Lower leg skin (tissue), 4 donors: ENCODE data around the gene TP53AIP1. TPM values are rescaled to one million over a fixed set of nuclear protein-coding genes. Genes with fewer than 3 reads are reported as not detected.

Experiments
- DNase-seq, 2 donors: peaks; one replicate each; pipeline ENCODE4 v3.0.0-alpha.2; 2019; ENCODE audit warnings: low spot score in 2 of 2
- H3K4me3 ChIP-seq: fragments of 200-600 bp; sonication (generic); 2 replicates; pipeline ENCODE4 v1.5.1; 2017; ENCODE audit warnings: mild to moderate bottlenecking, low read depth; ENCODE audit not compliant: poor library complexity, severe bottlenecking
- CTCF ChIP-seq, 3 donors: fragments of 450-650 bp; IDR thresholded peaks; one replicate each; pipeline ENCODE4 v1.5.1; 2016; ENCODE audit warnings: antibody characterized with exemption in 3 of 3, mild to moderate bottlenecking in 3 of 3, moderate library complexity in 2 of 3
- POLR2A ChIP-seq, 2 donors: fragments of 450-650 bp; IDR thresholded peaks; one replicate each; pipeline ENCODE4 v1.6.1; 2016 to 2017; ENCODE audit warnings: antibody characterized with exemption in 2 of 2, mild to moderate bottlenecking in 1 of 2, moderate library complexity in 1 of 2
- WGBS, 2 donors: methylation state at CpG; one replicate each; pipeline ENCODE4 v1.1.5; 2018; 5-methylcytosine and 5-hydroxymethylcytosine counted together
- intact Hi-C: fragments of 100-400 bp; cut with DNase I; formaldehyde crosslinking; loops from one replicate; pipeline ENCODE4 v1.15.0; 2023; ENCODE audit warnings: low total_unique reads
- total RNA-seq, 4 donors: library from RNA; depleted of rRNA; stranded (reverse); fragments of >200 nt; gene quantifications; one replicate each; pipeline ENCODE4 v1.1.0, GENCODE V29; 2016

Gene TP53AIP1
- total RNA-seq, 4 donors from 2014 or later, result 9.2 to 17.3 (median 16.2) TPM

GRCh38 chr11:128919216-128919615, 23.5 kb downstream of the TP53AIP1 start:
- DNase-seq, result no peak
- TF ChIP-seq CTCF (IDR thresholded peaks at IDR 0.05) (no peak), POLR2A (IDR thresholded peaks at IDR 0.05) (no peak)
- H3K4me3 ChIP-seq, result no peak overlapping the region
- 34 to 52% methylated on average over 5 of the region's 5 CpGs for WGBS, 2 donors
- intact Hi-C loops, result no loop called here

GRCh38 chr11:128917144-128917724, 25.4 kb downstream of the TP53AIP1 start:
- DNase-seq, result no peak
- 55 to 65% methylated on average over 4 to 5 of the region's 5 CpGs for WGBS, 2 donors
- no peak overlapping the region for H3K4me3 ChIP-seq
- no peak for TF ChIP-seq POLR2A (IDR thresholded peaks at IDR 0.05)
- no peak for TF ChIP-seq CTCF (IDR thresholded peaks at IDR 0.05)
- intact Hi-C loops, result no loop called here

- TF ChIP-seq POLR2A (IDR thresholded peaks at IDR 0.05) (no peak), CTCF (IDR thresholded peaks at IDR 0.05) (no peak)
- WGBS, 2 donors, result 81 to 85% methylated on average over 2 of the region's 2 CpGs
- no peak overlapping the region for H3K4me3 ChIP-seq
- DNase-seq, result no peak
- intact Hi-C loops, result no loop called here
These were observed 26.0 kb downstream of the TP53AIP1 start for GRCh38 chr11:128916681-128917080.

GRCh38 chr11:128916037-128916572, 26.6 kb downstream of the TP53AIP1 start:
- intact Hi-C loops, result no loop called here
- H3K4me3 ChIP-seq, result no peak overlapping the region
- DNase-seq, result no peak
- WGBS, 2 donors, result 67 to 75% methylated on average over 3 of the region's 3 CpGs
- TF ChIP-seq CTCF (IDR thresholded peaks at IDR 0.05) (no peak), POLR2A (IDR thresholded peaks at IDR 0.05) (no peak)

GRCh38 chr11:128915149-128915521, 27.5 kb downstream of the TP53AIP1 start:
- intact Hi-C loops, result no loop called here
- TF ChIP-seq POLR2A (IDR thresholded peaks at IDR 0.05) (no peak), CTCF (IDR thresholded peaks at IDR 0.05) (no peak)
- no peak for DNase-seq
- WGBS, 2 donors, result 22 to 45% methylated on average over 6 of the region's 6 CpGs
- no peak overlapping the region for H3K4me3 ChIP-seq
